GM18498 (cell line): Measurements from ENCODE around the gene DISP2.

Experiments
- ATAC-seq: cut with Tn5 transposase; IDR thresholded peaks from one replicate; pipeline ENCODE4 v1.9.1; 2021; ENCODE audit warnings: mild to moderate bottlenecking, moderate library complexity; ENCODE audit not compliant: unreplicated experiment

Gene DISP2

GRCh38 chr15:40340740-40341400 lies 17.1 kb upstream of the DISP2 start, which contains the start of gene CCDC9B:
Gene CCDC9B (minus strand): TSS chr15:40340939. CDS start chr15:40340819, 120 bp downstream.
- no peak for ATAC-seq

- no peak for ATAC-seq
Measured at GRCh38 chr15:40342416-40343320, 15.4 kb upstream of the DISP2 start.

- no peak for ATAC-seq
Measured at GRCh38 chr15:40343512-40343911, 14.5 kb upstream of the DISP2 start.

GRCh38 chr15:40344217-40344616 lies 13.8 kb upstream of the DISP2 start:
- ATAC-seq = no peak

- no peak for ATAC-seq
Measured at GRCh38 chr15:40344631-40345120, 13.3 kb upstream of the DISP2 start.

- no peak for ATAC-seq
Measured at GRCh38 chr15:40345225-40345866, 12.7 kb upstream of the DISP2 start.

GRCh38 chr15:40345867-40346578 lies 12.0 kb upstream of the DISP2 start:
- ATAC-seq = no peak

GRCh38 chr15:40346579-40347558 lies 11.2 kb upstream of the DISP2 start:
- no peak for ATAC-seq

GRCh38 chr15:40347559-40348473 lies 10.2 kb upstream of the DISP2 start:
- ATAC-seq = no peak

- ATAC-seq = no peak
Measured at GRCh38 chr15:40348474-40348870, 9.5 kb upstream of the DISP2 start.

- ATAC-seq = no peak
Measured at GRCh38 chr15:40349163-40349562, 8.9 kb upstream of the DISP2 start.

- ATAC-seq = no peak
Measured at GRCh38 chr15:40352281-40352901, 5.6 kb upstream of the DISP2 start.

- ATAC-seq = no peak
Measured at GRCh38 chr15:40353697-40354096, 4.3 kb upstream of the DISP2 start.

- no peak for ATAC-seq
Measured at GRCh38 chr15:40354408-40355171, 3.4 kb upstream of the DISP2 start.

GRCh38 chr15:40355976-40356585 lies 1.9 kb upstream of the DISP2 start:
- ATAC-seq = no peak

- no peak for ATAC-seq
Measured at GRCh38 chr15:40357246-40357645, 773 bp upstream of the DISP2 start.
